BJ (cell line): Measurements from ENCODE around the gene SNU13. TPM values are rescaled to one million over a fixed set of nuclear protein-coding genes. Genes with fewer than 3 reads are reported as not detected.
"Not testable (repeated sequence)": the region's sequence is repeated elsewhere in the genome, so short reads cannot be mapped to it uniquely, and the experiment has no call there.

Experiments
- CTCF ChIA-PET: fragments of 350-600 bp; formaldehyde crosslinking; extraction: SDS; loops from one replicate; lab custom pipeline; 2021; ENCODE audit warnings: antibody characterized with exemption, inconsistent platforms; lab: Yijun Ruan, JAX
- POLR2A ChIA-PET: fragments of 300-600 bp; sonication (Branson Sonifier 250); formaldehyde crosslinking; extraction: SDS; loops from one replicate; lab custom pipeline; 2021; ENCODE audit warnings: antibody characterized with exemption; lab: Charles Lee
- DNase-seq: peaks from one replicate; pipeline ENCODE4 v3.0.0-alpha.2; 2011; ENCODE audit warnings: low read depth
- H3K27me3 ChIP-seq: 2 replicates; pipeline ENCODE4 v1.6.0; 2011; ENCODE audit warnings: low read length; ENCODE audit not compliant: control insufficient read depth, insufficient read depth
- H3K36me3 ChIP-seq: 2 replicates; pipeline ENCODE4 v1.5.1; 2011; ENCODE audit warnings: low read length; ENCODE audit not compliant: control insufficient read depth, insufficient read depth
- H3K4me3 ChIP-seq: 2 replicates; pipeline ENCODE4 v1.5.1; 2011; ENCODE audit warnings: low read depth, mild to moderate bottlenecking, control low read depth, low read length
- polyA plus RNA-seq: library from polyadenylated mRNA; depleted of rRNA; stranded (reverse); fragments of >200 nt; gene quantifications from 2 replicates; pipeline ENCODE4 v1.2.3, GENCODE V29; 2011
- TF ChIP-seq, protein P1 (sequence below): IDR thresholded peaks from 2 replicates; pipeline ENCODE4 v1.5.1; 2011; ENCODE audit warnings: low read depth, mild to moderate bottlenecking, control low read depth, inconsistent platforms, low read length, moderate library complexity; ENCODE audit not compliant: insufficient read depth

The SNU13 gene
- polyA plus RNA-seq, 1 experiment: 327 TPM

DNA sequence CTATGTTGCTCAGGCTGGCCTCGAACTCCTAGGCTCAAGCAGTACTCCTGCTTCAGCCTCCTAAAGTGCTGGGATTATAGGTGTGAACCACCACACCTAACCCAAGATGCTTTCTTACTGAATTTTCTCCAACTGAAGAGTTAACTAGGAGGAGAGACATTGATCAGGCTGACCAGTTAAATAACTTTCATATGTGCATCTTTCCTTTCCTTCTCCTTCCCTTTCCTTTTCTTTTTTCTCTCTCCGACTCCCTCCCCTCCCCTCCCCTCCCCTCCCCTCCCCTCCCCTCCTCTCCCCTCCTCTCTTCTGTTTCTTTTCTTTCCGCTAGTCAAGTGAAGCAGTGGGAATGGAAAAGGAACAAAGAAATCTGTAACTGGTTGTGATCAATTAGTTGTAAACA, 40.9 kb downstream of the SNU13 start:
- CTCF ChIA-PET: no interaction called here
- TF ChIP-seq, protein P1, sequence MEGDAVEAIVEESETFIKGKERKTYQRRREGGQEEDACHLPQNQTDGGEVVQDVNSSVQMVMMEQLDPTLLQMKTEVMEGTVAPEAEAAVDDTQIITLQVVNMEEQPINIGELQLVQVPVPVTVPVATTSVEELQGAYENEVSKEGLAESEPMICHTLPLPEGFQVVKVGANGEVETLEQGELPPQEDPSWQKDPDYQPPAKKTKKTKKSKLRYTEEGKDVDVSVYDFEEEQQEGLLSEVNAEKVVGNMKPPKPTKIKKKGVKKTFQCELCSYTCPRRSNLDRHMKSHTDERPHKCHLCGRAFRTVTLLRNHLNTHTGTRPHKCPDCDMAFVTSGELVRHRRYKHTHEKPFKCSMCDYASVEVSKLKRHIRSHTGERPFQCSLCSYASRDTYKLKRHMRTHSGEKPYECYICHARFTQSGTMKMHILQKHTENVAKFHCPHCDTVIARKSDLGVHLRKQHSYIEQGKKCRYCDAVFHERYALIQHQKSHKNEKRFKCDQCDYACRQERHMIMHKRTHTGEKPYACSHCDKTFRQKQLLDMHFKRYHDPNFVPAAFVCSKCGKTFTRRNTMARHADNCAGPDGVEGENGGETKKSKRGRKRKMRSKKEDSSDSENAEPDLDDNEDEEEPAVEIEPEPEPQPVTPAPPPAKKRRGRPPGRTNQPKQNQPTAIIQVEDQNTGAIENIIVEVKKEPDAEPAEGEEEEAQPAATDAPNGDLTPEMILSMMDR: no peak

DNA sequence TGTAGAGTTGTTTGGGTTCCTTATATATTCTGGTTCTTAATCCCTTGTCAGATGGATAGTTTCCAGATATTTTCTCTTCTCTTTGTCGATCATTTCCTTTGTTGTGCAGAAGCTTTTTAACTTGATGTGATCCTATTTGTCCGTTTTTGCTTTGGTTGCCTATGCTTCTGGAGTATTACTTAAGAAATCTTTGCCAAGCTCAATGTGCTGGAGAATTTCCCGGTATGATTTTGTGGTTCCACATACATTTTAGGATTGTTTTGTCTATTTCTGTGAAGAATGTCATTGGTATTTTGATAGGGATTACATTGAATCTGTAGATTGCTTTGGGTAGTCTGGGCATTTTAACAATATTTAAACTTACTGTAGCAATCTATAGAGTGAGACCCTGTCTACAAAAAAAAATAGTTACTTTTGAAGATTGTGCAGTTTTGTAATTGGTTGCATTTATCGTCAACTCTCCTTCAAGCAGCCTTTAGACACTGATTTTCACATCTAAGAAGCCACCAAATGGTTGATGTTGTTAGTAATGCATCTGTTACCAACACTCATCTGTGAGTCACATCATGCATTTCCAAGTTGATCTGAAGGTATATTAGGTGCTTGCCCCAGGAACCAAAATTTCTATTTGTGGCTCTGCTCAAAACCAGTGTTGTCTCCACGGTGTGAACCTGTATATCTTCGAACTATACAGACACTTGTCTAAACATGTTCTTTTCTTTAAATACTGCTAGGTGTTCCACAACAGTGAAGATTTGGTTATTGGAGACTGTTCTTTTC, 46.1 kb downstream of the SNU13 start:
- POLR2A ChIA-PET: no interaction called here
- no peak for DNase-seq
- CTCF ChIA-PET: no interaction called here

More for the DNA sequence above, 40.9 kb downstream of the SNU13 start:
- Histone ChIP-seq H3K36me3 (peaks cover 24% of the 10 kb centered on the region), H3K27me3 (no peaks in the 10 kb centered on the region), H3K4me3 (no peak overlapping the region)
- no peak for DNase-seq
- POLR2A ChIA-PET: no interaction called here

DNA sequence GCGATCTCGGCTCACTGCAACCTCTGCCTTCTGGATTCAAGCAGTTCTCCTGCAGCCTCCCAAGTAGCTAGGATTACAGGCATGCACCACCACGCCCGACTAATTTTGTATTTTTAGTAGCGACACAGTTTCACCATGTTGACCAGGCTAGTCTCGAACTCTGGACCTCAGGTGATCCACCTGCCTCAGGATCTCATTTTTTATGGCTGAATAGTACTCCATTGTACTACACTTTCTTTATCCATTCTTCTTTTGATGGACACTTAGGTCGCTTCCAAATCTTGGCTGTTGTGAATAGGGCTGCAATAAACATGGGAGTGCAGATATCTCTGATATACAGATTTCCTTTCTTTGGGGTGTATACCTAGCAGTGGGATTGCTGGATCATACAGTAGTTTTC, 46.8 kb downstream of the SNU13 start:
- TF ChIP-seq, protein P1: no peak
- ChIA-PET CTCF (no interaction called here), POLR2A (no interaction called here)
- DNase-seq: no peak
- H3K4me3 ChIP-seq: no peak overlapping the region
- peaks cover 13% of the 10 kb centered on the region for H3K36me3 ChIP-seq
- no peaks in the 10 kb centered on the region for H3K27me3 ChIP-seq

More for the DNA sequence above, 46.1 kb downstream of the SNU13 start:
- peaks cover 15% of the 10 kb centered on the region for H3K36me3 ChIP-seq
- TF ChIP-seq, protein P1: no peak
- no peaks in the 10 kb centered on the region for H3K27me3 ChIP-seq
- H3K4me3 ChIP-seq: no peak overlapping the region

DNA sequence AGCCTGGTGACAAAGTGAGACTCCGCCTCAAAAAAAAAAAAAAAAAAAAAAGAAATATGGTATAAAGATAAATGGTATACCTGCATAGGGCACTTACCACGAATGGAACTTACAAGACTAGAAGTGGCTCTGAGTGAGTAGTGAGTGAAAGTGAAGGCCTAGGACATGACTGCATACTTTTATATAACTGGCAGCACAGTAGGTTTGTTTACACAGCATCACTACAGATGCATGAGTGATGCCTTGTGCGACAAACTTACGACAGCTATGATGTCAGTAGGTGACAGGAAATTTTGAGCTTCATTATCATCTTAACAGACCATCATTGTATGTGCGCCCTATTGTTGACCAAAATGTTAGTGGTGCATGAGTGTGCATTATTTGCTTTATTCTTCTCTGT, 49.9 kb downstream of the SNU13 start:
- no peak for DNase-seq
- Histone ChIP-seq H3K27me3 (no peaks in the 10 kb centered on the region), H3K4me3 (no peak overlapping the region), H3K36me3 (peaks cover 13% of the 10 kb centered on the region)
- CTCF ChIA-PET: interaction anchor here (0.9 kb wide), 1 partner anchor 20 kb away, joined by 3 read pairs; no protein-coding TSS in a partner anchor
- POLR2A ChIA-PET: no interaction called here
- TF ChIP-seq, protein P1: no peak

DNA sequence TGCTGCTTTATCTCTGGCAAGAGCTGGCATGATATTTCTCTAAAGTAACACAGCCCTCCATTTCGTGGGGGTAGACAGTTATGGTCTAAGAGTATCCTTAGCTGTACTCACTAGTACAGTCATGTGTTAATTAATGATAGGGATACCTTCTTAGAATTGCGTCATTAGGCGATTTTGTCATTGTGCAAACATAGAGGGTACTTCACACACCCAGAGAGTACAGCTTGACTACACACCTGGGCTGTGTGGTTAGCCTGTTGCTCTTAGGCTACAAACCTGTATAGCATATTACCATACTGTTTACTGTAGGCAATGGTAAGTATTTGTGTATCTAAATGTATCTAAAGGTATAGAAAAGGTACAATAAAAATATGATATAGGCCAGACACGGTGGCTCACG, 50.5 kb downstream of the SNU13 start:
- ChIA-PET CTCF (interaction anchor here (0.9 kb wide), 1 partner anchor 20 kb away, joined by 3 read pairs; no protein-coding TSS in a partner anchor), POLR2A (no interaction called here)
- no peak for DNase-seq
- Histone ChIP-seq H3K36me3 (peaks cover 13% of the 10 kb centered on the region), H3K27me3 (no peaks in the 10 kb centered on the region), H3K4me3 (no peak overlapping the region)
- TF ChIP-seq, protein P1: no peak

DNA sequence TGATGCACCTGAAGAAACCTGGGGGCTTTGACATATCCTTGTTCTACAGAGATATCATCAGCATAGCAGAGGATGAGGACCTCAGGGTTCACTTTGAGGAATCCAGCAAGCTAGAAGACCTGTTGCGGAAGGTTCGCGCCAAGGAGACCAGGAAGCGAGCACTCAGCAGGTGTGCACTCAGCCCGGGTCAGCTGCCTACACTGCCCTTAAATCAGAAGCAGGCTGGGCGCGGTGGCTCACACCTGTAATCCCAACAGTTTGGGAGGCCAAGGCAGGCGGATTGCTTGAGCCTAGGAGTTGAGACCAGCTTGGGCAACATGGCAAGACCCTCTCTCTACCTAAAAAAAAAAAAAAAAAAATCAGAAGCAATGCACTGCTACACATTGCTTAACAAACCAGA, 51.0 kb downstream of the SNU13 start:
- CTCF ChIA-PET: interaction anchor here (0.6 to 1.1 kb wide), 2 partner anchors 220 to 303 kb away, joined by 3 read pairs; no protein-coding TSS in a partner anchor
- POLR2A ChIA-PET, DNase-seq: not testable (repeated sequence)

More for the DNA sequence above, 51.0 kb downstream of the SNU13 start:
- peaks cover 13% of the 10 kb centered on the region for H3K36me3 ChIP-seq
- H3K27me3 ChIP-seq, H3K4me3 ChIP-seq: not testable (repeated sequence)
